OCI-LY7 (cell line): ENCODE measurements around the gene STK32C.

ENCODE experiments used
- EZH2phosphoT487 ChIP-seq: fragments of 200-600 bp; sonication (generic); IDR thresholded peaks from 2 replicates; pipeline ENCODE4 v1.6.1; 2018; ENCODE audit warnings: low read depth, borderline replicate concordance, mild to moderate bottlenecking, mixed run types, antibody characterized with exemption, low read length, moderate library complexity, mixed read lengths
- TF ChIP-seq, protein P1 (sequence below): fragments of 200-600 bp; sonication (generic); conservative IDR thresholded peaks from 2 replicates; pipeline ENCODE4 v1.5.1; 2014; ENCODE audit warnings: mild to moderate bottlenecking, antibody characterized with exemption, low read length, moderate library complexity, mixed read lengths

GRCh38 chr10:132228616-132229015 is 79.1 kb downstream of the STK32C start:
- TF ChIP-seq, protein P1, sequence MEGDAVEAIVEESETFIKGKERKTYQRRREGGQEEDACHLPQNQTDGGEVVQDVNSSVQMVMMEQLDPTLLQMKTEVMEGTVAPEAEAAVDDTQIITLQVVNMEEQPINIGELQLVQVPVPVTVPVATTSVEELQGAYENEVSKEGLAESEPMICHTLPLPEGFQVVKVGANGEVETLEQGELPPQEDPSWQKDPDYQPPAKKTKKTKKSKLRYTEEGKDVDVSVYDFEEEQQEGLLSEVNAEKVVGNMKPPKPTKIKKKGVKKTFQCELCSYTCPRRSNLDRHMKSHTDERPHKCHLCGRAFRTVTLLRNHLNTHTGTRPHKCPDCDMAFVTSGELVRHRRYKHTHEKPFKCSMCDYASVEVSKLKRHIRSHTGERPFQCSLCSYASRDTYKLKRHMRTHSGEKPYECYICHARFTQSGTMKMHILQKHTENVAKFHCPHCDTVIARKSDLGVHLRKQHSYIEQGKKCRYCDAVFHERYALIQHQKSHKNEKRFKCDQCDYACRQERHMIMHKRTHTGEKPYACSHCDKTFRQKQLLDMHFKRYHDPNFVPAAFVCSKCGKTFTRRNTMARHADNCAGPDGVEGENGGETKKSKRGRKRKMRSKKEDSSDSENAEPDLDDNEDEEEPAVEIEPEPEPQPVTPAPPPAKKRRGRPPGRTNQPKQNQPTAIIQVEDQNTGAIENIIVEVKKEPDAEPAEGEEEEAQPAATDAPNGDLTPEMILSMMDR: no peak
- TF ChIP-seq EZH2phosphoT487: no peak
